GM18907 (cell line): ENCODE results near the gene GCNT2.
"Not testable (repeated sequence)": the region's sequence is repeated elsewhere in the genome, so short reads cannot be mapped to it uniquely, and the experiment has no call there.

ENCODE experiments used
- ATAC-seq: cut with Tn5 transposase; IDR thresholded peaks from one replicate; pipeline ENCODE4 v1.9.1; 2021; ENCODE audit warnings: mild to moderate bottlenecking, moderate library complexity; ENCODE audit not compliant: unreplicated experiment

Gene GCNT2

GRCh38 chr6:10655508-10656055, 134.4 kb downstream of the GCNT2 start:
- ATAC-seq = peak; percentile 63

GRCh38 chr6:10658910-10659698, 138.0 kb downstream of the GCNT2 start:
- ATAC-seq = no peak

GRCh38 chr6:10659699-10660348, 138.7 kb downstream of the GCNT2 start:
- ATAC-seq = no peak

GRCh38 chr6:10660431-10661191, 139.5 kb downstream of the GCNT2 start:
- not testable (repeated sequence) for ATAC-seq

GRCh38 chr6:10662207-10662606, 141.1 kb downstream of the GCNT2 start:
- ATAC-seq = no peak

GRCh38 chr6:10662742-10663141, 141.6 kb downstream of the GCNT2 start:
- no peak for ATAC-seq

- ATAC-seq = not testable (repeated sequence)
These were observed 144.4 kb downstream of the GCNT2 start for GRCh38 chr6:10665595-10665994.

- ATAC-seq = no peak
These were observed 147.2 kb downstream of the GCNT2 start for GRCh38 chr6:10668126-10668917.

- ATAC-seq = no peak
These were observed 155.3 kb downstream of the GCNT2 start for GRCh38 chr6:10676403-10676802.

- ATAC-seq = no peak
These were observed 157.3 kb downstream of the GCNT2 start for GRCh38 chr6:10678456-10678855.
